Ascending aorta (tissue), 2 donors: ENCODE measurements around the gene HES3. TPM values are rescaled to one million over a fixed set of nuclear protein-coding genes. Genes with fewer than 3 reads are reported as not detected.
"Not testable (repeated sequence)": the region's sequence is repeated elsewhere in the genome, so short reads cannot be mapped to it uniquely, and the experiment has no call there.

Experiments
- DNase-seq, 2 donors: peaks; one replicate each; pipeline ENCODE4 v3.0.0-alpha.2; 2019; ENCODE audit warnings: low spot score in 2 of 2
- H3K27ac ChIP-seq, 2 donors: fragments of 200-600 bp; sonication (generic); one replicate each; pipeline ENCODE4 v1.5.1; 2016 to 2017; ENCODE audit warnings: mild to moderate bottlenecking in 1 of 2
- H3K27me3 ChIP-seq: fragments of 200-600 bp; sonication (generic); one replicate; pipeline ENCODE4 v1.5.1; 2017
- H3K36me3 ChIP-seq, 2 donors: fragments of 200-600 bp; sonication (generic); one replicate each; pipeline ENCODE4 v1.5.1; 2016
- H3K4me1 ChIP-seq, 2 donors: fragments of 200-600 bp; sonication (generic); one replicate each; pipeline ENCODE4 v1.5.1; 2016 to 2017; ENCODE audit warnings: mild to moderate bottlenecking in 1 of 2
- H3K4me3 ChIP-seq, 2 donors: fragments of 200-600 bp; sonication (generic); one replicate each; pipeline ENCODE4 v1.5.1; 2016 to 2017; ENCODE audit warnings: mild to moderate bottlenecking in 1 of 2
- H3K9me3 ChIP-seq, 2 donors: fragments of 200-600 bp; sonication (generic); one replicate each; pipeline ENCODE4 v1.5.1; 2016
- CTCF ChIP-seq, 3 experiments: fragments of 200-600 bp in 2 of 3; fragments of 450-650 bp in 1 of 3; sonication (generic) in 2 of 3; IDR thresholded peaks; one replicate each; pipeline ENCODE4 v1.5.1; 2016 to 2019; ENCODE audit warnings: antibody characterized with exemption in 3 of 3, mild to moderate bottlenecking in 1 of 3, moderate library complexity in 1 of 3
- intact Hi-C: fragments of 100-400 bp; cut with DNase I; formaldehyde crosslinking; loops from one replicate; pipeline ENCODE4 v1.15.1; 2023
- total RNA-seq: library from RNA; depleted of rRNA; stranded (reverse); fragments of >200 nt; gene quantifications from one replicate; pipeline ENCODE4 v1.1.0, GENCODE V29; 2016

HES3 gene
- total RNA-seq, 1 donor from 2014 or later = not detected

DNA sequence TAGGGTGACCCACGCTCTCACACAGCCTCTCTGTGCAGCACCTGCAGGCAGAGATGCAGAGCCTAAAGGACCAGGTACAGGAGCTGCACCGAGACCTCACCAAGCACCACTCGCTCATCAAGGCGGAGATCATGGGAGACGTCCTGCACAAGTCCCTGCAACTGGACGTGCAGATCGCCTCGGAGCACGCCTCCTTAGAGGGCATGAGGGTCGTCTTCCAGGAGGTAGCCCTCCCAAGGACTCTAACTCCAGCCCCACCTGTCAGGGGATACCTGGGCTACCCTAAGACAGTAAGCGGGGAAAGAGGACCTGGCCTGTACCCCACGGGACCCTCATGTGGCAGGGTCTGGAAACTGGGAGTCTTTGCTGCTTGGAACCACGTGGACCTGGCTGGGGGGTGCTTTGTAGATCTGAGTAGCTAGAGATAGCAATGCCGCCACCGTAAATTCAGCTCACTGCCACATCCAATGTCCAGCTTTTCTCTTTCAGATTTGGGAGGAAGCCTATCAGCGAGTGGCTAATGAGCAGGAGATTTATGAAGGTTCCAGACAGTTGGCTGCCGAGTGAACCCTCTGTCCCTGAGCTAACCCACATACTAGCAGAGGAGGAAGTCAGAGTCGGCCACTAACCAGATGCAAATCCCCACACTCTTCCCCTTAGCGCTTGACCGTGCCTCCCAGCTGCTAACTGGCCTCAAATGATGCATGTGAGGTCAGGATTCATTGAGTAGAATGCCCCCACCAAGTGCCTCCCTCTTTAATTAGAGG lies 31.6 kb upstream of the HES3 start:
- intact Hi-C loops = no loop called here
- H3K27me3 ChIP-seq = no peaks in the 10 kb centered on the region
- no peaks in the 10 kb centered on the region for H3K9me3 ChIP-seq
- no peak overlapping the region for H3K27ac ChIP-seq
- no peaks in the 10 kb centered on the region for H3K36me3 ChIP-seq
- no peak for TF ChIP-seq CTCF (IDR thresholded peaks at IDR 0.05)
- peaks cover 0 to 6% of the 10 kb centered on the region in 2 donors for H3K4me1 ChIP-seq
- H3K4me3 ChIP-seq = no peak overlapping the region
- DNase-seq = no peak

DNA sequence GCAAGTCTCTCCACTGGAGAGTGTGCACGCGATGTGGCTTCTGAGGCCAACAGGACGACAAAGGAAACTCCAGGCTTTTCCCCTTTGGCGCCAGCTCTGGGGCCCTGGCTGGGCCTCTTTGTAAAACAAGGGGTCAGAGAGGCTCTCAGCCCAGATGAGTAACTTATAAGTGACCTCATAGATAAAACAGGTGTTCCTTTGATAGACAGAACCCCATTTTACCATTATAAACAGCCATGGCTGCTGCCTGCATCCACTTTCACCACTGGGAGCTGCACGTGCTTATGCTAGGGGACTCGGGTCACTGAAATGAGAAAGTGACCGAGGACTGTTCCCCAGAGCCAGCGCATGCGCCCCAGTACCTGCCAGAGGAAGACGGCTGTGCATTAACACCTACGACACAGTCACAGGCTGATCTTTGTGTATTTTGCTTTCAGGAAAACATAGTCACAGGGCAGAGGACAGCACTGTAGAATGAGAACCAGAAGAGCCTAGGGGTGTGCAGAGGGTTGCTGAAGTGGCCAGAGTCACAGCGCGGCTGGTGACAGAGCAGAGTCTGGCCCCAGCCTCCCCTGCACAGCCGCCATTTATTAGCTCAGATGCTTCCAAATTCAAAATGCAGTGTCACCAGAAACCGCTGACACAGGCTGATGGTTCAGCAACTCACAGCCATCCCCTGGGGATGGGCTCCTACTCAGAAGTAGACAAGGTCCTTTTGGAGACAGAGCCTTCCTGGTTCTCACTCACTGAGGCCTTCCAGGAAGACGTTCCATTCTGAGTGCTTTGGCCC lies 25.4 kb upstream of the HES3 start:
- Histone ChIP-seq H3K27ac (no peak overlapping the region), H3K27me3 (no peaks in the 10 kb centered on the region), H3K4me1 (no peaks in the 10 kb centered on the region), H3K4me3 (no peak overlapping the region), H3K36me3 (peaks cover 0 to 13% of the 10 kb centered on the region in 2 donors), H3K9me3 (no peaks in the 10 kb centered on the region)
- intact Hi-C loops = no loop called here
- TF ChIP-seq CTCF (IDR thresholded peaks at IDR 0.05) = no peak
- no peak for DNase-seq

DNA sequence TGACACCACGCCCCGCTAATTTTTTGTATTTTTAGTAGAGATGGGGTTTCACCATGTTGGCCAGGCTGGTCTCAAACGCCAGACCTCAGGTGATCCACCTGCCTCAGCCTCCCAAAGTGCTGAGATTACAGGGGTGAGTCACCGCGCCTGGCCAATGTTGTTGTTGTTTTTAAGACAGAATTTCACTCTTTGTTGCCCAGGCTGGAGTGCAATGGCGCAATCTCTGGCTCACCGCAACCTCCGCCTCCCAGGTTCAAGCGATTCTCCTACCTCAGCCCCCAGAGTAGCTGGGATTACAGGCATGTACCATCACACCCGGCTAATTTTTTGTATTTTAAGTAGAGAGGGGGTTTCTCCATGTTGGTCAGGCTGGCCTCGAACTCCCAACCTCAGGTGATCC lies 24.3 kb upstream of the HES3 start:
- intact Hi-C loops, H3K27ac ChIP-seq, H3K4me3 ChIP-seq, H3K27me3 ChIP-seq, H3K9me3 ChIP-seq, DNase-seq, H3K4me1 ChIP-seq: not testable (repeated sequence)
- H3K36me3 ChIP-seq = peaks cover 9 to 24% of the 10 kb centered on the region in 2 donors

DNA sequence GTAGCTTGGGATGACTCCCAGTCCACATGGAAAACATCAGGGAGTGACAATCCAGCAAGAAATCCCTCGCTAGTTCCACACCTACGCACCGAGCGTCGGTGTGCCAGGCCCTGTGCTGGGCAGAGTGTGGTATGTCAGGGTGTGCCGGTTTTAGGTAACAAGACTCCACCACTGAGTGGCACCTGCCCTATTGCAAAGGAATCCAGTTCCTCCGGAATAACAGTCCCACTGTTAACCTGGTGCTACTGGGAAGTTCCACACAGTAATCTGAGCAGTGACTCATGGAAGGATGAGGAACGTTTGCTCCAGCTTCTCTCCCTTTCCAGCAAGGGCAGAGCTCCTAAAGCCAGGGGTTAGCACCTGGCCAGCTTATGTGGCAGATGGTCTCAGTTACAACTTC lies 23.7 kb upstream of the HES3 start:
- Histone ChIP-seq H3K36me3 (peaks cover 15 to 30% of the 10 kb centered on the region in 2 donors), H3K27me3 (no peaks in the 10 kb centered on the region), H3K4me3 (no peak overlapping the region), H3K9me3 (no peaks in the 10 kb centered on the region), H3K27ac (no peak overlapping the region), H3K4me1 (no peaks in the 10 kb centered on the region)
- no peak for DNase-seq
- intact Hi-C loops = no loop called here
- no peak for TF ChIP-seq CTCF (IDR thresholded peaks at IDR 0.05)

DNA sequence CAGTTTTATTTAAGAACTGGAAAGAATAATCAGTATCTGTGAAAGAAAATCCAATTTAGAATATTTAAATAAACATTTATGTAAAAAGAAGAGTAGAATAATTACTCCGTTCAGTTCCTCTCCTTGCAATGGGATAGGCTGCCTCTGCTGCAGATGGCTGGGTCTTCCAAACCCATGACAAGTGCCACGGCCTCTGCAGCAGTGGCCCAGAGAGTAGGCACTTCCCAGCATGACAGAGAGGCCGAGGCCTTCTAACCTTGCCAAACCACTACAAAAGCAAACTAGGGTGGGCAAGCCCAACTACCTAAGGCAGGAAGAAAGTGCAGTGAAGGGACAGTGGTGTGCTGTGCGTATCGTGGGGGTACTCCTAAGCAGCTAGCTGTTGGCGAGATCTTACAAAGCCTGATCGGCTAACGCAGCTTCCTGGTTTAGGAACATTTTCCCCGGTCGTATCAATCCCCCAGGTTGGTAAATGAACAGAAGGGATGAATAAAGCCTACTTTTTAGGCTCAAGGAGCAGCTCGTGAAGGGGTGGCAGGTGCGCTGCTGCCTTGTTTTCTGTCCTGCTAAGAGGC lies 22.7 kb upstream of the HES3 start:
- no peak overlapping the region for H3K4me3 ChIP-seq
- DNase-seq = no peak
- intact Hi-C loops = no loop called here
- no peaks in the 10 kb centered on the region for H3K4me1 ChIP-seq
- no peak overlapping the region for H3K27ac ChIP-seq
- H3K27me3 ChIP-seq = no peaks in the 10 kb centered on the region
- H3K36me3 ChIP-seq = peaks cover 19 to 40% of the 10 kb centered on the region in 2 donors
- H3K9me3 ChIP-seq = no peaks in the 10 kb centered on the region
- TF ChIP-seq CTCF (IDR thresholded peaks at IDR 0.05) = no peak

- Histone ChIP-seq H3K9me3 (no peaks in the 10 kb centered on the region), H3K4me1 (no peaks in the 10 kb centered on the region), H3K27me3 (no peaks in the 10 kb centered on the region), H3K36me3 (peaks cover 26 to 53% of the 10 kb centered on the region in 2 donors), H3K27ac (peak overlapping the region in 1 of 2 donors; percentile 32), H3K4me3 (no peak overlapping the region)
- no peak for DNase-seq
- TF ChIP-seq CTCF (IDR thresholded peaks at IDR 0.05) = no peak
- intact Hi-C loops = no loop called here
These were observed 21.3 kb upstream of the HES3 start for GRCh38 chr1:6222636-6223035.
